GM12801 (cell line): ENCODE measurements around the gene AQP12A.

Experiments
- TF ChIP-seq, protein P1 (sequence below): IDR thresholded peaks from one replicate; pipeline ENCODE4 v1.5.1; 2011; ENCODE audit warnings: control low read depth; ENCODE audit not compliant: insufficient read length; ENCODE audit errors: extremely low read depth

AQP12A gene

DNA sequence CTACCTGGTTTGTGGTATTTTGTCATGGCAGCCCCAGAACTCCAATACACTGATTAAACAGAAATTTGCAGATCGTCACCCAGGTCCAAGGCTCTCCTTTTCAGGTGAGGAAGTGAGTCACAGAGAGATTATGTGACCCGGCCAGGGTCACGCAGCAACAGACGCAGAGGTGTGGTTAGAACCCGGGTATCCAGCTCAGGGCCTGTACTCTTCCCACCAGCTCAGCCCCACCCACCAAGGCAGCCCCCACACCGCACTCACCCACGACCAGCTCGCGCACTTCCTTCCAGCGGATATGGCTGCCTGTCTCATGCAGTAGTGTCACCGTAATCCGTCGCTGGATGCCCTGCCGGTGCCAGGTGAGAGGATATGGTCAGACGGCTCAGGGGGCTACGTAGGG, 48.1 kb downstream of the AQP12A start:
- TF ChIP-seq, protein P1, sequence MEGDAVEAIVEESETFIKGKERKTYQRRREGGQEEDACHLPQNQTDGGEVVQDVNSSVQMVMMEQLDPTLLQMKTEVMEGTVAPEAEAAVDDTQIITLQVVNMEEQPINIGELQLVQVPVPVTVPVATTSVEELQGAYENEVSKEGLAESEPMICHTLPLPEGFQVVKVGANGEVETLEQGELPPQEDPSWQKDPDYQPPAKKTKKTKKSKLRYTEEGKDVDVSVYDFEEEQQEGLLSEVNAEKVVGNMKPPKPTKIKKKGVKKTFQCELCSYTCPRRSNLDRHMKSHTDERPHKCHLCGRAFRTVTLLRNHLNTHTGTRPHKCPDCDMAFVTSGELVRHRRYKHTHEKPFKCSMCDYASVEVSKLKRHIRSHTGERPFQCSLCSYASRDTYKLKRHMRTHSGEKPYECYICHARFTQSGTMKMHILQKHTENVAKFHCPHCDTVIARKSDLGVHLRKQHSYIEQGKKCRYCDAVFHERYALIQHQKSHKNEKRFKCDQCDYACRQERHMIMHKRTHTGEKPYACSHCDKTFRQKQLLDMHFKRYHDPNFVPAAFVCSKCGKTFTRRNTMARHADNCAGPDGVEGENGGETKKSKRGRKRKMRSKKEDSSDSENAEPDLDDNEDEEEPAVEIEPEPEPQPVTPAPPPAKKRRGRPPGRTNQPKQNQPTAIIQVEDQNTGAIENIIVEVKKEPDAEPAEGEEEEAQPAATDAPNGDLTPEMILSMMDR = no peak

DNA sequence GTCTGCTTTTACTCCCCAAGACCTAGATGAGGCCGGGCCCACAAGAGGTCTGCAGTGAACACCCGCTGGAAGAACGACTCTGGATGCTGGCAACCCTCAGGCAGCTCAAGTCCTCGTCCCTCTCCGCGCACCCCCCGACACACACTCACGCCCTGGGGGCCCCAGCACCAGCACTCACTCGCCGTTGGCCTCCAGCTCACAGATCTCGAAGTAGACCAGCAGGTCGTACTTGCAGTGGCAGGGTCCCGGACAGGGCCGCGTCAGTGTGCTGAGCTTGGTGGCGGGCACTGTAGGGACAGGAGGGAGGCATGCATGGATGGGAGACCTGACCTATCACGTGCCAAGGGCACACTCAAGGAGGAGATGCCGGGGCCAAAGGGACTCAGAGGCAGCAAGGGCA, 49.4 kb downstream of the AQP12A start:
- TF ChIP-seq, protein P1 = no peak

DNA sequence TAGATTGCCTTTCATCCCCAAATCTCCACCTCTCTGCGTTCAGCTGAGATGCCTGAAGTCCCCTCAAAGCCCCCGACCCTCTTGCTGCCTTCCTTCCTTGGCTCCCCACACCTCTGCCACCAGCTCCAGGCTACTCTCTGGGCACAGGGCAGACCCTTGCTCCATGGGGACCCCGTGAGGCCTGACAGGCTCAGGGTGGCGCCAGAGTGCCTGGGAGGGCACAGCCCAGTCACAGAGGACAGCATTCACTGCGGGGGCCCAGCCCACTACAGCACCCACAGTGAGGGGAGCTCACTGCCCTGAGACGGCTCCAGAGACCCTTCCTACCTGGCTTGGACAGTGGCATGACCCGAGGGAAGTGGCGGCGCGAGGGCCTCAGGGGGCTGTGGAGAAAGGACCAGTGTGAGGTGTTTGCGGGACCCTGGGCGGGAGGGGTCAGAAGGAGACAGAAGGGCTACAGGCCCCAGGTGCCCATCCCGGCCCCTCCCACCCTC, 51.0 kb downstream of the AQP12A start:
- TF ChIP-seq, protein P1 = no peak

DNA sequence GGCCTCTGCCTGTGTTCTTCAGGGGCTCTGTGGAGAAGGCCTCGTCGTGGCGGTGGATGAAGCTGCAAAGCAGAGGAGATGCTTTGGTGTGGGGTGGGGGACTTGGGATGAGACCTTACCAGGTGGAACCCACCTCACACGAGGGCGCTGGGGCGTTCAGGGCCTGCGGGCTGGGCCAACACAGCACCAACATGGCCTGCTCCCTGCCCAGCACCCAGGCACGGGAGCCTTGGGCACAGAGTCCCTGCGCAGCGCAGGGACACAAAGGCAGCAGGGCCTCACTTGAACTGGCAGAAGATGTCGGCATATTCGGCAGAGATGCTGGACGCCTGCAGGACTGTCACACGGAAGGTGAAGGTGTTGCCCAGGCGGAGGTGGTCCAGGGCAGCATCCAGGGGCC, 53.8 kb downstream of the AQP12A start:
- TF ChIP-seq, protein P1 = no peak

DNA sequence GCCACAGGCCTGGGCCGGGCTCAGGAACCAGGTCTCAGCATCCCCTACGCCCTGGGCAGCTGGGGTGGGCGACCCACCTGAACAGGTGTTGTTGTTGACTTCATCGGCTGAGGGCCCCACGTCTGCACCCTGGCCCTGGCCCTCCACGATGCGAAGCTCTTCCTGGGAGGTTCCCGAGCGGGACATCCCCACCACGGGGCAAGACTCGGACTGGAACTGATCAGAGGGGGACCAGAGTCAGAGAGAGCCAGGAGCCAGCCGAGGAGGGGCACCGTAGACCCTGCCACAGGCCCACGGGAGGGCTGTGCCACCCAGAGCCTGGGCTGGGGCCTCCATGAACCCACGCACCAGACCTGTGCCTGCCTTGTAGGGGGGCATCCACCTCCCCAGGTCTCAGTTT, 54.3 kb downstream of the AQP12A start:
- TF ChIP-seq, protein P1 = no peak

DNA sequence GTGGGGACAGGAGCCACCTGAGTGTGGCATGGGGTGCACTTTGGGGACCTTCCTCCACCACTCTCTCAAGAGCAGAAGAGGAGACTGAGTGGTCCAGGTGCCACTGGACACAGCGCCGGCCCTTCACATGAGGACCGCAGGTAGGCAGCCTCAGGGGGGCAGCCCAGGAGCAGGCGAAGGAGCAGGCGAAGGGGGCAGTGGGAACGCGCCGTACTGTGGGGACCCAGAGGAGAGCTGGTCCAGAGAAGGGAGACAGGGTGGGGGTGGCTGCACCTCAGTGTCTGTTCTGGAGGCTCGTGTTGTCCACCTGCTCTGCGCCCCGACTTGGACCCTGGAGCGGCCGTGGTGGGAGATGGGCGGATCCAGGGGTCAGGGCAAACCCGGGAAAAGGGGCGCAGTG, 55.0 kb downstream of the AQP12A start:
- TF ChIP-seq, protein P1 = no peak

DNA sequence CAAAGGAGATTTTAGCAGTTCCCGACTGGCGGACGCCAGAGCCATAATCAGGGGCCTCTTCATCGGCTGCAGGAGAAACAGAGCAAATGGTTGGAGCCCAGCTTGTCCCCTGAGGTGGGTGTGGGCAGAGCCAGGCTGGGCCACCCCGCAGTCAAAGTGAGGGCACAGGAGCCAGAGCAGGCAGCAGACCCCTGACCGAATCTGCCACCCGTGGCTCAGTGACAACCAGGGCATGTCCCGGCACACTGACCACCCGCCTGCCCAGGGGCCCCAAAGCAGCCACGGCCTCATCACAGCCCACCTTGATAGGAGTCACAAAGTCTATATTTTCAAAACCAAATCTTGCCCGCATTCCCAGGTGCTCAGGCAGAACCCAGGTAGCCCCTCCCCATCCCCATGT, 55.6 kb downstream of the AQP12A start:
- TF ChIP-seq, protein P1 = no peak
